Fibroblast of skin of left quadriceps (primary cell): ENCODE data around the gene PDZRN3.

Source experiments
- DNase-seq, 2 experiments: peaks; one replicate each; pipeline ENCODE4 v3.0.0-alpha.2; 2013; ENCODE audit warnings: low read depth in 2 of 2

The PDZRN3 gene

DNA sequence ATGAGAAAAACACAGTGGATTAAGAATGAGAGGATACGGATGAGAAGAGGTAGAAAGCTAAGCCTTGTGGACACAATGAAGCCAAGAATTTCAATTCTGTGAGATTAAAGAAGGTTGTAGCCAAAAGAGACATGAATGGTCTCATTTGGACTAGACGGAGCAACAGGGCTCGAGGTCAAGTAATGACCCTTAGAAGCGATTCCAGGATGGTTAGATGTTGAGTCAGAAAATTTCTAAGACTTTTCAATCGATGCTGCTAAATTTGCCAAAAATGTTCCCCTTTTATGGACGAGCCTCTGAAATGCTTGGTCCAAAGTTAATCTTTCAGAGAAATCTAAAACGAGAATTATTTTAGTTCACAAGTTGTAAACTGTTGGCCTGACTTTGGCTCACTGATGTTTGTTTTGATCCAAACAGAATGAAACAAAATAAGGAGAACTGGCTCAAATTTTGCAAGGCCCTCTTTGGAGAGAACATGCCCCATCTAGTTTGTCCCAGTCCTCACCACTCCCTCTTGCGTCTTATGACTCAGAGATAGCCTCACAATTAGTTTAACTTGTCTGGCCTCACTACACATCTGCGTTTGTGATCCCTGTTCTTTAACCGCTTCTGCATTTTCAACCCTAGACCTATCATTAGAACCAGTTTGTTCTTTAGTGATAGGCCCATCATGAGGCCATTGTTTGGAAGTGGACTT lies 235.5 kb downstream of the PDZRN3 start:
- DNase-seq = no peak

DNA sequence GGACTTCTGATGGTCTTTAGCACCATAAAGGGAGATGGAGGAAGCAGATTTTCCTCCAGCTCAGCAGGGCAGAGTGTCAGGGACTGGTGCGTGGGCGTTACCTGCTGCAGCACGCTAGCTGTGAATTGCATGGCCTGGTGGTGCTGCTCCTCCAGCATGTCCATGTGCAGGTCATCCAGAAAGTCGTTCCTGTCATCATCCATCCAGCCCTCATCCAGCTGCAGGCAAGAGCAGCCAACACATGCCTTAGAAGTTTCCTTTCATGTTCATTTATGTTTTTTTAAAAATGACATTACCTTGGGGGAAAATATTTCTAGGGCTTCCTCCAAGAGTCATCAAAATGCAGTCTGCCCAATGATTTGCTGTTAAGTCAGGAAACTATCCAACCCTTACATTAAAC lies 239.2 kb downstream of the PDZRN3 start:
- no peak for DNase-seq

DNA sequence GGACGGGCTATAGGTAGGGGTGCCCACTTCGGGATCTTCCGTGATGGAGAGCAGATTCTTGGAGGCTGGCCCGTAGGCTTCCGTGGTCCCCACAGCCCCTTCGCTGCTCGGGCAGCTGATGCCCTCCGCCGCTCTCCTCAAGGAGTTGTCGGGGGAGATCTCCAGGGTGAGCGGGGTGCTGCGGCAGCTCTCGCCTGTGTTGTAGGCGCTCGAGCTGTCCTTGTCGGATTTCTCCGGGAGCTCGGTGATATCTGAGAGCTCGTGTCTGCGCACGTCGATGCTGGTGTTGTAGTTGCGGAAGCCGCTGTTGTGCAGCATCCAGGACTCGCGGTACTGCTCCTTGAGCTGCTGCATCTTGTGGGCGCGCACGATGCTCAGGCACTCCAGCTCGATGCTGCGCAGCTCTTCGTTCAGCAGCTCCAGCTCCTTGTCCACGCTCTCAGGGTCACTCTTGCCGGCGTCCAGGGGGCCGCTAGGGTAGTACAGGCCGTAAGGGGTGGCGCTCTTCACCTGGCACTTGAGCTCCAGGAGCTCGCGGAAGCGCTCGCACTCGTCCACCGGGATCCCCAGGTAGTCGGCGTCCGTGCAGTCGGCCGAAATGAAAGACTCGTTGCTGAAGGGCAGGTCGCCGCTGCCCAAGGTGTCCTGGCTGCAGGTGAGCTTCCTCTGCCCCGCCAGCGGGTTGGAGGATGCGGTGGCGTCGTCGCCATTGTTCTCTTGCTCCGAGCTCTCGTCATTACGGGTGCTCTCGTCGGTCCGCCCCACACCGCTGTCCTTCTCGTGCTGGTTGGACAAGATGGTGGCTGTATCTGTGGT lies 240.4 kb downstream of the PDZRN3 start:
- DNase-seq = no peak

DNA sequence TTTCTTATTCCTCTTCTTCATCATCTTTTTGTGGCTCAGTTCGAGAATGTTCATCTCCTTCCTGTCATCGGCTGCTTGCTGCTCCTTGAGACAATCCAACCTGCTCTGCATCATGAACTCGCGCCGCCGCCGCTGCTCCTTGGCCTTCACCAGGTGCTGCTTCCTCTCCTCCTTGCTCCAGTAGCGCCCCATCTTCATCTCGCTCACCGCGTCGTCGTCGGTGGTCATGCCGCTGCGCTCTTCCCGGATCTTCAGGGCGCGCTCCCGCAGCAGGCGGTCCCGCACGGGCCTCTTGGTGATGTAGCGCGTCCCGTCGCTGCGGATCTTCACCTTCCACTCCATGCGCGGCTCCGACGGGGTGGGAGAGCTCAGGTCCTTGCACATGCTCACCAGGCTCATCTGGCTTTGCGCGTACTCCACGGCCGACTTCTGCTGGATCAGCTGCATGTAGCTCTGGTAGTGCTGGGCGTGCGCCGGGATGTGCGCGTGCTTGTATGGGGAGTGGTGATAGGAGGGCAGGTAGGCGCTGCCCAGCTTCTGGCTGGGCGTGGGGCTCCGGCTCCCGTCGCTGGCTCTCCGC lies 241.2 kb downstream of the PDZRN3 start:
- DNase-seq = no peak

DNA sequence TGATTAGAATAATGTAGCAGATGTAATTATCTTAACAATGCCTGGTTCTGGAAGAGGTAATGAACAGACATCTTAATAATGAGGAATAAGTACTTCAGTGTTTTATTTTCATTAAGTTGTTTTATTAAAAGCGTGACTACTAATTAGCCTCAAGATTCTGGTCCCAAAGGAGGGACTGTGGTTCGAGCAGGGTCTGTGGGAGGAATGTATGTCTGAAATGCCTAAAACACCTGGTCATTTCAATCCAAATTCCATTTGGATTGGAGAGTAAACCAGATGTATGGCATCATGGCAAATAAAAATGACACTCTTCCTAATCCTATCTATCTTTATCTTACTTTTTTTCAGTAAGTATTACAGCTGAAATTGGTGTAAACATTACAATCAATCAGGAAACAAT lies 243.2 kb downstream of the PDZRN3 start:
- no peak for DNase-seq

DNA sequence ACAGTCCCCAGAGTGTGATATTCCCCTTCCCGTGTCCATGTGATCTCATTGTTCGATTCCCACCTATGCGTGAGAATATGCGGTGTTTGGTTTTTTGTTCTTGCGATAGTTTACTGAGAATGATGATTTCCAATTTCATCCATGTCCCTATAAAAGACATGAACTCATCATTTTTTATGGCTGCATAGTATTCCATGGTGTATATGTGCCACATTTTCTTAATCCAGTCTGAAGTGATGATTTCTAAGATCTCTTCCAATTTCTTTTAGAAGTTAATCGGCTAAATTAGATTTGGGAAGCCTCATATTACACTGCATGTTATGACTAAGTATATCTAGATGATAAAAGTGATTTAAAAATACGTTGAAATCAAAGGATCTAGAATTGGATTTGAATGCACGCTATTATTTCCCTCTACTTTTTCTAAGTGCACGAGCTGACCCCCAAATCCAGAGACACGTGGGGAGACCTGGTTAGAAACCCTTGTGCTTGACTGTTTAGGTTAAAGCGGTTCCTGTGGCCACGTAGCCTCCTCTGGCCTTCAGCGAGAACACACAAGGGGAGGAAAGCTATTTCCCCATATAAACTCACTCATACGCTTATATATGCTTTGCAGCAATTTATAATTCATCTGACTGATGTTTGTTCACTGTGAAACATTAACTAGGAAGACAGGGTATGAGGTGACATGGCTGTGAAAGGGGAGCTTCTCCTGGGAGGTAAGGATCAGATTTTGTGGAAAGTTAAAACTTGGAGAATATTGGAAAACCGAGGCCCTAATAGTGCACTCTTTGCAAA lies 243.8 kb downstream of the PDZRN3 start:
- no peak for DNase-seq

DNA sequence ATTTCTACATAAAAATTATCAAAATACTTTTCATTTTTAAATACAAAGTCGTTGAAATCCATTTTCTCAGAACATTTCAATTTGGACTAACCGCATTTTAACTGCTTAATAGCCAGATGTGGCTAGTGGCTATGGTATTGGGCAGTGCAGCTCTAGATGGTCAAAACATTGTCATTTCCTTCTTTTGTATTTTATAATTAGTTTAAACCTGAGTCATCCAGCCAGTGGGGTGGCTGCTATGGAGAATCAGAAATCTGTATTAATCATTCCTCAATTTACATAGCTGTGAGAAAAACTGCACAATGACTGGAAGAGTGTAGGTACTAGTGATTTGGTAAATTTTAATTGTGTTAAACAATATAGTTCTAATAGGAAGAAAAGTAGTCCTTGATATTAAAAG lies 245.3 kb downstream of the PDZRN3 start:
- DNase-seq = no peak

DNA sequence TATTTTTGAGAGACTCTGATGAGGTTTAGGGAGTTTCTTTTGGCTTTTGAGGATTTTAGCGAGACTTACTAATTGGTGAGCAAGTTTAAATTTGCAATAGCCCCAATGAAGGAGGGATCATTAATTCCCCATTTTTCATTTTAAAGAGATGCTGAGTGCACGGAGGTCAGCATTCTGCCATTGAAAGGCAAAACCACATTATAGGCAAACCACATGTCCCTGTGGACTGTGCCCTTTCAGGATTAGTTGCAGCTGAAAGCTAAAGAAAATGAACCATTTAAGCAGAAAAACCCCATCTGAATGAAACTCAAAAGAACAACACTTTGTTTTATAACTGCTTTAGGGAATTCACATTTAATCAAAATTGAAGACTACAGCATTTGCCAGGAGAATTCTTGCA lies 246.5 kb downstream of the PDZRN3 start:
- no peak for DNase-seq

DNA sequence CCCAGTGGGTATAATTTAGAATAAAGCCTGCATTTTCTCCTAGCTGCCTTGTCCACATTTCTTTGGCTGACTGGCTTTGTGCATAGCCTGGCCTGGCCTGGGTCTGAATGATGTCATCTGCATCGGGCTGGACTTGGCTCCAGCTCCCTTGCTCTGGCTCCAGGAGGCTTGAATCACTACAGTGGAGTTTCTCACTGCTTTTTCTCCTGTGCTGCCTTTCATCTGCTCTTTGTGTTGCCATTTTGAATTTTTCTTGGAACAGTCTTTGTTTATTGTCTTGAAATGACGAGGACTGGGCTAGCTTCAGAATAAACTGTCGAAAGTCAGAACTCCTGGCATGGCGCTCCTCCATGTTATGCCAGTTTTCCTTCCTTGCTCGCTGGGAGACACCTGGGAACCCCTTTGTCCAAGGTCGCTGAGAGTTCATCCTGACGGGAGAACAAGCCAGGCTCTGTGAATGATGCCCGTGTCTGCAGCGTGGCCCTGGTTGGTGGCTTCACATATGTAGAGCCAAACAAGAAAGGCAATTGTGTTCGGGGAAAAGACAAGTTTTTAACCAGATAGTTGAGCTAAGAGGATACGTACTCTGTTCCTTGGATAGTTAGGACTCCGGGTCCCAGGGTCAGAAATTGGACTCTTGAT lies 258.9 kb downstream of the PDZRN3 start:
- DNase-seq = no peak

DNA sequence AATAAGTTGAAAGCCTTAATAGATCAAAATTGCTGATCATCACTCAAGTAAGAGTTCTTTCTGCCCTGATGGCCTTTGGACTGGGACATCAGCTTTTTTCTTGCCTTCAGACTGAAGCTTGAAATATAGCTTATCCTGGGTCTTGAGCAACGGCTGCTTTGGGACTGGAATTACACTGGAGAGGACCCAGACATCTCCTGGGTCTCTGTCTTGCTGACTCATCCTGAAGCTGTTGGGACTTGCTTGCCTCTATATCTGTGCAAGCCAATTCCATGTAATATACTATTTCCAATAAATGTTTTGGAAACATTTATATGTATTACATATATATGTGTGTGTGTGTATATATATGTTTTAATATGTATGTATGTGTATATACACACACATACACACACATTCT lies 260.2 kb downstream of the PDZRN3 start:
- no peak for DNase-seq

DNA sequence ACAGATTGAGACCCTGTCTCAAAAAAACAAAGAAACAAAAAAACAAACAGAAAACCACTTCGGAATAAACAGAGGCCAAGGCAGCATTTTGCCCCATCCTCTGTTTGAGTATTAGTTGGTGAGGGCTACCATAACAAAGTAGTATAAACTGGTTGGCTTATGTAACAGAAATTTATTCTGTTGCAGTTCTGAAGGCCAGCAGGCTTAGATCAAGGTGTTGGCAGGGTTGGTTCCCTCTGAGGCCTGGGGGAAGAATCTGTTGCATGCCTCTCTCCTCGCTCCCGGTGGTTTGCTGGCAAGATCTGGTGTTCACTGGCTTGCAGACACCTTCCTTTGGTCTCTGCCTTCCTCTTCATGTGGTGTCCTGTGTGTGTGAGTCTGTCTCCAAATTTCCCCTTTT lies 261.6 kb downstream of the PDZRN3 start:
- DNase-seq = no peak

DNA sequence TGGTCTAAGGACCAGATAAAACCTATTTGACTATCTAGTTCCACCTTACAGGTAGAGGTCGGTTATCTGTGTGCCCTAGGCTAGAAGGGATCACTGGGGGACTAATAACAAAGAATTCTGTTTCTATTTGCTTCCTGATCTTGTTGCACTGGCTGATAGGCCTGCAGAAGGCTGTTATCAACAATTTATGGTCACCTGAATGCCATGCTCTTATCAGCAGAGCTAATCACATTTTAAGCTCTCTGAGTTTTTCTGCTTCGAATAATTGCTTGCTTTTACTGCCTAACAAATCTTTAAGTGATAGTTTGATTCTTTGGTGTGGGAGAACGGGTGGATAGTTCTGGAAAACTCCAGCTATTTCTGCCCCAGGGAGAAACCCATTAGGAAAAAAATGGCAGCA lies 263.1 kb downstream of the PDZRN3 start:
- DNase-seq = no peak

DNA sequence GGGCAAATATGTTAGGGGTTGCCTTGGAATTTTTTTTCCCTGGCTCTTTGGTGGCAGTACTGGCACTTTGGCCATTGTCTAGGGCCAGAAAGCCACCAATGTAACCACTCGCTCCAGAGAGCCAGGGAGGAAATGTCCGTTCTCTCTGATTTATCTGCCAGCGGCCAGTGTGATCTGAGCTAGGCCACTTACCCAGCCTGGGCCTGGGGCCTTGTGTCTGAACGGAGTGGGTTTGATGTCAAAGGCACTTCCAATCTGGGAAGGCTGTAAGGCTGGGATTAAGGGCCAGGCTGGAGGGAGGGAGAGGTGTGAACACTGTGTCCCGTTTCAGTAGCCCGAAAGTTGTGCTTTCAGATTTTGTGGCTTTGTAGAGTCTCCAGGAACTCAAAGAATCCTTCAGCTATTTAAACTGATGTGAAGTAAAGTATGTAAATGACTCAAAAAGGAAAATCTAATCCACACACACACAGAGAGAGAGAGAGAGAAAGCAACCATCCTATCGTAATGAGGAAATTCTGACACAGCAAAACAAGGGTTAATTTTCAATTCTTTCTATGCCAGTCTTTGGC lies 271.0 kb downstream of the PDZRN3 start:
- peak in 1 of 2 experiments; percentile 10 for DNase-seq

DNA sequence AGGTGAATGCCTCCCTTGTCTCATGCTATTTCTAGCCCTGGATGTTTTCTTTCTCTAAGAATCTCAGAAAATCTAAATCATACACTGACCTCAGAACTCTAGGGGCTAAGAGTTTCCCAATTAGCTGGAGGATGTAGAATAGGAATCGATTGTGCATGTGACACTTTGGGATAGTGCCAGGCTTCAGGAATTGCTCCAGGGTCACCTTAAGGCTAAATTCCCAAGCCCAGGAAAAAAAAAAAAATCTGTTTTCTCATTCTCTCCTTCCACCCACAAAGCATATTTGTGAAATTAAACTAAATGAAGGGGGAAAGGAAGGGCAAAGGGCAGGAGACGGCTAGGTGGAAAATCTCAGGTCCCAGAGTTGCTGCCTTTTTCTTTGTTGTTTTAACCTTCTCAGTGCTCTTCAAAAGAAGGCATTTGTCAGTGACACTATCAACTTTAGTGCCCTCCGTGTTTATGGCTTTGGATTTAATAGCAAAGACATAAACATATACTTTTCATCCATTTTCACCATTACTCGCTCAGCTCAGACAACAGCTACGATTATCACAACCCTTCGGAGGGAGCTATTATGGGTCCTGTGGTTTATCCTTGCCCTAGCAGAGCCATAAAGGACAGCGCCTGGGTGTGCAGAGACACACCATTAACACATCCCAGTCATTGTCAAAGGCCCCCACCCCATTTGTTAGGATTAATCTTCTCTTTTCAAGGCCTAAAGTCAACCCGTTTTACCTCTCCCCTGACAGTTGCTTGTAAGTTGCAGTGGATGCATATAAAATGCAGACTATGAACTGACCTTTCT lies 271.7 kb downstream of the PDZRN3 start:
- no peak for DNase-seq

DNA sequence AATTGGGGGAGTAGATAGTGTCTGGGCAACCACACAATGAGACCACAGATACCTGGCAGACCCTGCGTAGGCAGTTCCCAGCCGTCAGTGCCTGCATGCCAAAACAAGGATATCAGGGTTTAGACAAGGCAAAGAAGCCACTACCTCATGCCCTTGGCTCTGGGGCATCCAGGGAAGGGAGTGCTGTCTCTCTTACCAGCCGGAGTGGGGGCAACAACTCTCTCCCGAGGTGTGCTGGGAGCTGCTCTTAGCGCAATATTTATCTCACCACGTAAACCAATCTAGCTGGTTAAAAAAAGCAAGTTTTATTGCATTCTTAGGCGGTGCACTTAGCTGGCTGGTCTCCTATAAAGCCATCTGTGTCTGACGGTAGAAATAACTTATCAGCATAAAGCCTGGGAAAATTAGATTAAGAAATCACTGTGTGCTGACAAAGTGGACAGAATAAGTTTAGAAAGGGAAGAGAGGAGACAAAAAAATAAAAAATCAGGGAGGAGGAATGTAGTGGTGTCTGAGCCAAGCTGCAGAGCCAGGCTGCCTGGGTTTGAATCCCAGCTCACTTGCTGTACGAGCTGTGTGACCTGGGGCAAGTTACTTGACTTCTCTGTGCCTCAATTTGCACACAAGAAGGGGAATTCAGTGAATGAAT lies 273.2 kb downstream of the PDZRN3 start:
- no peak for DNase-seq

DNA sequence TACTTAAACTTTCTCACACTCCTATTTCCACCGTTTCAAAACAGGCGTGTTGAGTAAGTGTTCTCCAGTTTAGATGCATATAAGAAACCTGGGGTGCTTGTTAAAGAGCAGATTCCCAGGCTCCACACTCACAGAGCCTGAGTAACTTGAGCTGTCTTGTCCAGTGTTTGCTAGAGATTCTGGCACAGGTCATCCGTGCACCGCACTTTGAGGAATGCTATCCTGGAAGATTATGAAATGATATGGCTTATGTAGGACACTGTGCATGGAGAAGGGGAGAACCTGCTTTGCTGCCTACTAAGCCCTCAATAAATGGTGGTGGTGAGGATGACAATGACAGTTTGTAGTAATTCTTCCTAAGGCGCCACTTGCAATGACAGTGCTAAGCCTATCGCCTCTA lies 273.7 kb downstream of the PDZRN3 start:
- no peak for DNase-seq

DNA sequence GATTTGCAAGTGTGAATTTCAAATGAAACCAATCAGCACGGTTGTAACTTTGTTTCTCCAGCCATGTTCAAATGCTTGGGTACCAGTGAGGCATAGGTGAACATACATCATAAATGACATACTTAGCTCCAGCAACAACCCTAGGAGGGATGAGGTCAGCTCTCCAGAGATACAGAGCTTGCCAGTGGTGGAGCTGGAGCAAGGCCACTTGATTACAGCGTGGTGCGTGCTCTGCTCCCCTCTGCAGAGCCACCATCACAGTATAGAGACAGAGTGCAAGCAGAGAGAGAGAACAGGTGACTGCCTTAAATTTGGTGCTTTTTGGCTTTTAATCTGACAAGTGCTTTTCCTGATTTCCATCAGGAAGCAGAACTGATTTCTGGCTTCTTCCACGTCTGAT lies 275.1 kb downstream of the PDZRN3 start:
- no peak for DNase-seq

DNA sequence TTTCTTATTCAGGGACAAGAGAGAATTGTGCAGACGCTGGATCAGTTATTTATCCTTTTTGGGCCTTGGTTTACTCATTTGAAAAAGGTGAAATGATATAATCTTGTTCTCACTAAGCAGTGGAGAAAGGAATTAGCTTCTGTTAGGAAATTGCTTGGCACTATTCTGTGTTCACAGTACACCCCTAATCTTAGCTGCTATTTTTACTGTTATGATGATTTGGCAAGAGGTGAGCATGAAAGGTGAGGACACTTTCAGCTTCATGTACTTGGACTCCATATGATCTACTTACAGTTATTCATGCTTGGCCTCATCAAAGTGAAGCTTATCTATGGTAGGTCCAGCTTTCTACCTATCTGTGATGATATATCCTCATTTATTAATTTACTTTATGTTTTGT lies 282.7 kb downstream of the PDZRN3 start:
- no peak for DNase-seq

DNA sequence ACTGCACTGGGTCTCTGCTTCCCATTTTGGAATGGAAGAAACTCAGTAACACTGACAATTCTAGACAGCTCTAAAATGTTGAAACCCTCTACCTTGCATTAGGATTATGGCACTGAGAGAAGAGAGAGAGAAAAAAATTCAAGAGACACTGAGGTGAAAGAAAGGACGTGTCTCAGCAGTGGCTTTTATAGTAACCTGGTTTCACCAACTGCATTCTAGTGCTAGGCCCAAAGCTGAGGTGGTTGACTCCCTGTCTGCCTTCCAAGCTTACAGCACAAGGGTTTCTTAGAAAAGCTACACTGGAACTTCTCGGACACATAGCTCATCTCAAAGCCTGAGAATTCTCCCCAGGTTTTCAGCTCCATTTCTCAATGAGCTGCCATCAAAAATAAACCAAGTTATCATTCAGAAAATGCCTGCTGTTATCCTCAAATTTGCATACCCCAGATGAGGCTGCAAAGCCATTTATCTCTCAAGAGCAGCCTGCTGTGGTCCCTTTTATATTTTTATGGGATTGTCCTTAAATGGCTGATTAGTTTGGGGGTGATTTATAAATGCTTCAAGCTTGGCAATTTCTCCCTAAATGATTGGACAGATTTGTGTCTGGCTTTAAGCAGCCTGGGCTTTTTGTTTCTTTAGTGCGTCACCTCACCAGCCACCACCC lies 283.3 kb downstream of the PDZRN3 start:
- DNase-seq = no peak

DNA sequence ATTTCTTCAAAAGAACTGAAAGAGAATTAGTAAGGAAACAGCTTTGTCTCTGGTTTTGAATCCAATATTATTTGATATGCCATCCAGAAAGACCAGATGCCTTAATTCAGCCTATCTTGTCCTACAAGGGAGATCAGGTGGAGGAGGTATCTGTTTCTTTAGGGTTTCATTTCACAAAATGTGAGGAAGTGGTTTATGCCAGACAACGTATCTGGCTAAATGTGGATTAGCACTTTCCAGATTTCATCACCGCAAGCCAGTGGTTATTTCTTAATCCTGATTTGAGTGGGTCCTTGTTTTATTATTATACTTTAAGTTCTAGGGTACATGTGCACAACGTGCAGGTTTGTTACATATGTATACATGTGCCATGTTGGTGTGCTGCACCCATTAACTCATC lies 292.2 kb downstream of the PDZRN3 start:
- no peak for DNase-seq
